Activated CD4-positive, alpha-beta T cell treated with anti-CD3 and anti-CD28 coated beads, Interleukin-2, amount 10 ng/mL, durations not matched to agents 24 days and 14 days (primary cell): Measurements from ENCODE around the gene HOXB8. TPM values are rescaled to one million over a fixed set of nuclear protein-coding genes. Genes with fewer than 3 reads are reported as not detected.

ENCODE experiments used
- DNase-seq: peaks from one replicate; pipeline ENCODE4 v3.0.0; 2022
- H3K27ac Mint-ChIP-seq: one replicate; pipeline ENCODE4 v1.8.0; 2022; ENCODE audit warnings: mild to moderate bottlenecking, mixed read lengths
- H3K27me3 Mint-ChIP-seq: one replicate; pipeline ENCODE4 v1.8.0; 2022; ENCODE audit warnings: mixed read lengths
- H3K36me3 Mint-ChIP-seq: one replicate; pipeline ENCODE4 v1.8.0; 2022; ENCODE audit warnings: low read depth, mild to moderate bottlenecking, mixed read lengths
- H3K4me1 Mint-ChIP-seq: one replicate; pipeline ENCODE4 v1.8.0; 2021; ENCODE audit warnings: mixed read lengths
- H3K4me3 Mint-ChIP-seq: one replicate; pipeline ENCODE4 v1.8.0; 2022; ENCODE audit warnings: mild to moderate bottlenecking, moderate library complexity, mixed read lengths
- H3K9me3 Mint-ChIP-seq: one replicate; pipeline ENCODE4 v1.8.0; 2021; ENCODE audit warnings: mixed read lengths
- intact Hi-C: fragments of 100-400 bp; cut with micrococcal nuclease; formaldehyde crosslinking; loops from one replicate; pipeline ENCODE4 v1.15.1; 2023
- total RNA-seq: library from RNA; stranded (reverse); gene quantifications from 2 replicates; pipeline ENCODE4 v1.2.3, GENCODE V29; 2022

The HOXB8 gene
- total RNA-seq, 1 donor from 2014 or later: not detected

DNA sequence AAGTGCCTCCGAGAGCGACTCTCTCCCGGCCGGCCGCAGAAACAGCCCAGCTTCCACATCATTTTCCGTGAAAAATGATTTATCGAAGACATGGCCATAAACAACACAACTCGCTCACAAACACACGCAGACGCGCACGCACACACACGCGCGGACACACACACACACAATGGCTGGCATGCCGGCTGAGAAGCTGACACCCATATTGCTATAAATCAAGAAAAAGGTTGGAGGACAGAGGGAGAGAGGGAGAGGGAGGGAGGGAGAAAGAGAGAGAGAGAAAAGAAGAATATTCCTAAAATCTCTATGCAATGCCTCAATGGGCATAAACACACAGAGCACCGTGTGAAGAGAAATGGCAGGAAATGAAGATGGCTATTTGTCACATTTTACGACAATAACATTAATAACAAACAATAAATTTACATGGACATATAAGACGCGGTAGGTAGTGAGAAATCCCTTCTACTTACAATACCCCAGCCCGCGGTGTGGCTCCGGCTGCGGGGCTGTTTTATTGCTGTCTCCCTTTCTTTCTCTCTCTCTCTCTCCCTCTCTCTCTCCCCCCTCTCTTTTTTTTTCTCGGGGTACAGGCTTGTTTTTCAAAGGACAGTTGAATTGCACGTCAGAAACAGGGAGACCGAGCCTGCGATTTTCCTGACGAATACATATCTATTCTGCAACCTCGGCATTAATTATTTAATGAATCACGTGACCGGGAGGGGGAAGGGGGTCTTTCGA, 46.4 kb downstream of the HOXB8 start:
- peaks cover 15% of the 10 kb centered on the region for H3K36me3 Mint-ChIP-seq
- H3K4me3 Mint-ChIP-seq: peak overlapping the region; percentile 49
- no peak overlapping the region for H3K27ac Mint-ChIP-seq
- no peak for DNase-seq
- no peaks in the 10 kb centered on the region for H3K9me3 Mint-ChIP-seq
- H3K27me3 Mint-ChIP-seq: peaks cover 21% of the 10 kb centered on the region
- peaks cover 15% of the 10 kb centered on the region for H3K4me1 Mint-ChIP-seq
- intact Hi-C loops: no loop called here

DNA sequence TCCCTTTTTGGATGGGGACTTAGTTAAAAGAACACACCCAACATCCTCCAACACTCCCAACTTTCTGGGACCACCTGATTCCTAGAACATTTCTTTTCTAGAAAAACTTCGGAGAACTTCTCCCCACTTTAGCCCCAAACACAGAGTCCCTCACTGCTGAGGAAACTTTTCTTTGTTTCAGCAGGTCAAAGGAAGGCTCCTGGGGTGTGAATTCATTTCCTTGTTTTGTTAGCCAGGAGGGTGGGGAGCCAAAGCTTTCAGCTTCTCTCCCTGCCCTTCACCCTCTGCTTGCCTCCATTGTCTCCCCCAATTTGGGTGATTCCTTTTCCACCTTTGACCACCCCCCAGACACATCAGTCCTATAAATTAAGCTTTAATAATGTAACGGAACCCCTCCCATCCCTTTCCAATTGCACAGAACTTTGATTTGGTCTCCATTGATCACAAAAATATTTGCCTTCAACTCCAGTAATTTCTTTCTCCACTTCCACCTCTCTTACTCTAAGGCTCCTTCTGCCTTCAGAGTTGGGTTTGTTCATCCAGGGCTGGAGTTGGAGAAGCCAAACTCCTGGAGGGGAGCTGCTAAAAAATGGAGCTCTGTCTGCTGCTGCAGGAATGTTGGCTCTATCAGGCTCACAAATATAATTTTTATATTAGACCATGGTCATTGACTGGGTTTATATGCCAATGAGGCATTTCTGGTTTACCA, 47.3 kb downstream of the HOXB8 start:
- peaks cover 25% of the 10 kb centered on the region for H3K27me3 Mint-ChIP-seq
- intact Hi-C loops: no loop called here
- no peak overlapping the region for H3K27ac Mint-ChIP-seq
- H3K36me3 Mint-ChIP-seq: peaks cover 15% of the 10 kb centered on the region
- H3K4me3 Mint-ChIP-seq: peak overlapping the region; percentile 49
- peaks cover 9% of the 10 kb centered on the region for H3K4me1 Mint-ChIP-seq
- no peak for DNase-seq
- H3K9me3 Mint-ChIP-seq: no peaks in the 10 kb centered on the region

DNA sequence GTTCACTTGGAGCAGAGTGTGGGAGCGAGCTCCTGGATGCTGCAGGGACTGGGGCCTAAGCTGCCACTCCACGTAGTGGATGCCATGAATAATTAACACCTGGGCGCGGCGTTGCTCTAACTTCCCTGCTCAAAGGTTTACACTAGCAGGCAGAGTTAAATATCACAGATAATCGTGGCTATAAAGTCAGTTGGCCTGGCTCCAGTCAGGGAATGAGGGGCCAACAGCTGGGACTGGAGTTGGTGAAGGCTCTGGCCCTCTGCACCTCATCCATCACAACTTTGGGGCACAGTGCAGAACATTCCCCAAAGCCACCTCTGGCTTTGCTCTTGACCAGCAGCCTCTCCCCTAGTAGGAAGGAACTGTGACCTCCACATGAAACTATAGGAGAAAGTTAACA, 47.9 kb downstream of the HOXB8 start:
- no peaks in the 10 kb centered on the region for H3K9me3 Mint-ChIP-seq
- peaks cover 28% of the 10 kb centered on the region for H3K27me3 Mint-ChIP-seq
- H3K27ac Mint-ChIP-seq: no peak overlapping the region
- peaks cover 12% of the 10 kb centered on the region for H3K4me1 Mint-ChIP-seq
- H3K4me3 Mint-ChIP-seq: no peak overlapping the region
- intact Hi-C loops: no loop called here
- H3K36me3 Mint-ChIP-seq: peaks cover 18% of the 10 kb centered on the region
- DNase-seq: no peak

DNA sequence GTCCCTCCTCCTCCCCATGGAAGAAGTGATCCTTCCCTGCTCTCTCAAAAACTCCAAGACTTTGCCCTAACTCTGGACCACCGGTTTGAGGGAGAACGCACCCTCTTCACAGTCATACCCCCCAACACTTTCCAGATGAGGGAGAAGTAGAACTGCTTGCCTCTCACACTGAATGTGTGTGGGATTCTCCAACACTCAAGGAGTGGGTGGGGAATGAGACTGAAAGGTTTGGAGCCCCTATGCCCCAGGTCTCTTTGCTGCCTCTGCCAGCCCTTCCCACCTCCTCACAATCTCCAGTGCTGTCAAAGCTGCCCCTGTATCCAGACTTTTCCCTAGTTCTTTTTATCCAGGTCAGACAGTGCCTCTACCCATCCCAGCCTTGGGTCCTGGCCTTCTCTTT, 48.4 kb downstream of the HOXB8 start:
- peaks cover 18% of the 10 kb centered on the region for H3K36me3 Mint-ChIP-seq
- H3K27ac Mint-ChIP-seq: no peak overlapping the region
- H3K9me3 Mint-ChIP-seq: no peaks in the 10 kb centered on the region
- intact Hi-C loops: no loop called here
- no peak overlapping the region for H3K4me3 Mint-ChIP-seq
- peaks cover 14% of the 10 kb centered on the region for H3K4me1 Mint-ChIP-seq
- H3K27me3 Mint-ChIP-seq: peaks cover 28% of the 10 kb centered on the region
- DNase-seq: no peak

DNA sequence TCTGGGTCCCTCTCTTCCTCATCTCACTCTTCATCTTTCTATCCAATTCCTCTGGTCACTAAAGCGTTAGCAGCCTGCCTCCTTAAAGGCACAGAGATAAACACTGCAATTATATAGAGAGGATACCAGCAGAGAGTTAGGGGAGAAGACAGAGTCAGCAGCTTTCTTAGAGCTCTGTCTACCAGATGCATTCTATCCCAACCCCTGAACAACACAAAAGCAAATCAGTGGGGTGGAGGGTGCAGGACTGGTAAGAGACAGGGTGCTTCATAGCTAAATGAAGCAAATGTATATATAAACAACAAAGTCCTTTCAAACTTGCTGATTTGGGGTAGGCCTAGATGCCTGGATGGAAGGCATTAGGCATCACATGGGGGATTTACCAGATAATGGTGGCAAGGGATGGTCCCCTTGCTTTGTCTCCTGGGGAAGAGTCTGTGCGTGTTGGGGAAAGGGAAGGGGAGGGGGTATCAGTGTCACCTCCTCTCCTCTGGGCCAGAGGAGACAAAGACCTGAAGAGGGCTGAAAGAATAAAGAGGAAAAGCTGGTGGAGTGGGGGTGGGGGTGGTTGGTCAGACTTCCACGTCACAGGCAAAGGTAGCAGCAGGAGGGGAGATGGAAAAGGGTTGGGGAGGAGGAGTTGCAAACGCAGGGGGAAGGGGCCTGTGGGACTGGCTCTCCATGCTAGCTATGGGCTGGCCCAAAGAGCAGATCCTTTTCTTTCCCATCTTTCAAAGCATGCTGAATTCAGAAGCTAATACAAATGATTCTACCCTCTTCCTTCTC, 49.0 kb downstream of the HOXB8 start:
- Mint-ChIP-seq H3K9me3 (no peaks in the 10 kb centered on the region), H3K27ac (no peak overlapping the region), H3K36me3 (peaks cover 16% of the 10 kb centered on the region), H3K4me3 (no peak overlapping the region), H3K4me1 (peaks cover 19% of the 10 kb centered on the region), H3K27me3 (peaks cover 28% of the 10 kb centered on the region)
- DNase-seq: no peak
- intact Hi-C loops: no loop called here

DNA sequence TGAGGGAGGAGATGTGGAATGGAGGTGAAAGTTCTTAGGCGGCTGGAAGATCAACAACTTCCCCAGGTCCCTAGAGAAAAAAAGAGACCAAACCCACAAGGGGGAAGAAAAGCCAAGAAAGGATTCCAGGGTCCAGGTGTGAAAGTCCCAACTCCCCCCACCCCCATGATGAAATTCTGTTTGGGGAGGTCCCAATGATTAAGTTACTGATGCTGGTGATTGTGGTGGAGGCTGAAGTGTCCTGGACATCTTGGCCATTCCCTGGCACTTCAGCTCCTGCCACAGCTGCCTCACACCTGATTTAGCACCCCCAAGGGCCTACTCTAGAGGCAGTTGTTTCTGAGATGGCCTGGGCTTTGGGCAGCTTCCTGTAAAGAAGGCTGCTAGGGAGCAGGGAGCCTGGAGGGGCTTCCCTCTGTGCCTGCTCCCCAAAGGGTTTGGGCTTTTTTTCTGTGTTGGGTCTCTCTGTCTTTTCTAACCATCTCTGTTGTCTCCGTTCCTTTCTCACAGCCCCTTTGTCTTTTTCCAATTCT, 50.0 kb downstream of the HOXB8 start:
- Mint-ChIP-seq H3K27ac (no peak overlapping the region), H3K4me3 (no peak overlapping the region), H3K9me3 (no peaks in the 10 kb centered on the region), H3K27me3 (peaks cover 28% of the 10 kb centered on the region), H3K4me1 (peaks cover 20% of the 10 kb centered on the region), H3K36me3 (peaks cover 16% of the 10 kb centered on the region)
- intact Hi-C loops: no loop called here
- no peak for DNase-seq

DNA sequence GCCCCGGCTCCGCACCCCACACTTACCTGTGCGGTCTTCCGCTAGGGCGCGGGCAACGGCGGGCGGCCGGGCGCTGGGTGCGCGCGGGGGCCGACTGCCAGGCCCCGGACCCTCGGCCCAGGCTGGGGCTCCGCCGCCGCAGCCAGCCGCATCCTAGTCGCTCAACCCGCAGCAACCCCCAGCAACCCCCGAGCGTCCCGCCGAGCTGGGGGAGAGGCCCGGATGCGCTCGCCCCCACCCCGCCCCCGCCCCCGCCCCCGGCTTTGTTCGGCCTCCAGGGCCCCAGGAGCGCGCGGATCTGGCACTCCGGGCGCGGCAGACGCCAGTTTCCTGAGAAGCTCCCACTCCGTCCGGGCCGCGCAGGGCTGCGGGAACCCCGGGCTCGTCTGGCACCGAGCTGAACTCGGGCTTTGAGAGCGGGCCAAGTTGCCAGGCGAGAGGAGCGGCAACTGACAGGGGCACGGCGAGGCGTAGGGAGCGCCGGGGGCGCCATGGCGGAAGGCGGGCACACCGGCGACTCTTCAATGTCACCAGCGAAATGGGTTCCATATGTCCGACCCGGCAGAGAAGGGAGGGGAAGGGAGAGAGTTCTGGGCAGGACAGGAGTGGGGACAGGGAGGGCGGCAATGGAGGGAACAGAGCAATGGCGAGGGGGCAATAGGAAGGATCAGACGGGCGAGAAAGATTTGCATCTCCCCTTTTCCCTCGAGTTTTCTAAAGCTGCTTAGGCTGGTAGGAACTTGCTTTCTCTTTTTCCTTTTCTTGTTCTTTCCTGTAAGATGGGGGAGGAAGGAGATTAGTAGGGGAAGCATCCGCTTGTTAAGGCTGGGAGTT, 50.7 kb downstream of the HOXB8 start:
- no peak for DNase-seq
- H3K36me3 Mint-ChIP-seq: peaks cover 13% of the 10 kb centered on the region
- H3K27ac Mint-ChIP-seq: no peak overlapping the region
- H3K9me3 Mint-ChIP-seq: no peaks in the 10 kb centered on the region
- H3K4me3 Mint-ChIP-seq: no peak overlapping the region
- intact Hi-C loops: no loop called here
- H3K27me3 Mint-ChIP-seq: peaks cover 26% of the 10 kb centered on the region
- peaks cover 20% of the 10 kb centered on the region for H3K4me1 Mint-ChIP-seq

DNA sequence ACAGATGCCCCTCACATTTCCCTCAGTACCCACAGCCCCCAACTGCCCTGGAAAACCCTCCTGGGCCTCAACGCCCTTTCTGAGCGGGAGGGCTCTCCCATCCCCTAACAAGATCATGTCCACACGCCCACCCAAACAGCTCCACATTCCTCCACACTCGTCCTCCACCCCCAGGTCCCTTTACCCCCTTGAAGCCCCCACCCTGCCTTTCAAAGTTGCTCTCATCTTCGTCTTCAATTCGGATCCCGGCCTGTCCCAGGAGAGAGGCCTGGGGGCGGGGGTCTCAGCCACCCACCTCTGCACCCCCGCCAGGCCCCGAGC, 51.3 kb downstream of the HOXB8 start:
- Mint-ChIP-seq H3K27me3 (peaks cover 23% of the 10 kb centered on the region), H3K27ac (no peak overlapping the region), H3K36me3 (peaks cover 11% of the 10 kb centered on the region), H3K4me1 (peaks cover 20% of the 10 kb centered on the region), H3K9me3 (no peaks in the 10 kb centered on the region), H3K4me3 (no peak overlapping the region)
- intact Hi-C loops: no loop called here
- DNase-seq: no peak

DNA sequence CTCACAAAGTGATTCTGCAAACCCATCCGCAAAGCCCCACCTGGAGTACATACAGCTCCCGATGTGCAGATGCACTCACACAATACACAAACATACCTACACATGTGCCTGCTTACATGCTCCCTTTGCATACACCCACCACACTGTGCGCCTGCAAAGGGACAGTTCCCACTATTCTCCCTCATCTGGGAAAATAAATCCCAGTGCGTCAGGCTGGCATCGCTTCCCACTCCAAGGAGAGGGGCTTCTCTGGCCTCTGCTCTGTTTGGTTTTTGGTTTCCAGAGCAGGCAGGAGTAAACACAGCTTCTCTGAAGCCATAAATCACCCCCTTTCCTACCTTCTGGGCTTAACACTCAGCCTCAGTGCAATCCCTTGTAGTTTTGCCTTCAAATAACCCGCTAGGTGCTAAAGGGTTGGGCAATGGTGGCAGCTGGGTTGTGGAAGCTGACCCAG, 51.7 kb downstream of the HOXB8 start:
- Mint-ChIP-seq H3K27me3 (peaks cover 23% of the 10 kb centered on the region), H3K9me3 (no peaks in the 10 kb centered on the region), H3K4me3 (no peak overlapping the region), H3K4me1 (peaks cover 16% of the 10 kb centered on the region), H3K27ac (no peak overlapping the region), H3K36me3 (peaks cover 10% of the 10 kb centered on the region)
- intact Hi-C loops: no loop called here
- no peak for DNase-seq

DNA sequence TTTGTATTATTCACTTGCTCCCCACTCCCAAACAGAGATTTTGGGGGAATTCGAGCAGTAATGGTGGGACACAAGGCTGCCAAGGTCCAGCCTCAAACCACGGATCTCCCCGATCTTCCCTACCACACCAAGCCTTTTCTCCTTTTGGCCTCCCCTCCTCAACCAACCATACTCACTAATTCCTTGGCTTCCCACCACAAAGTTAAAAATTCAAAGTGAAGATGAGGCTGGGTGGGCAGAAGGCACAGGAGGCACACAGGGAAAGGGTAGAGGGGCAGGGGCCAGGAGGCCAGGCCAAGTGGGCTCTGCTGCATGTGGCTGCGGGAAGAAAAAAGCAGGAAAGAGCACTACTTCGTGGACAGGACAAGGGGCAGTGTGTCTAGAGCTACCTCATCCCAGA, 52.2 kb downstream of the HOXB8 start:
- Mint-ChIP-seq H3K9me3 (no peaks in the 10 kb centered on the region), H3K27me3 (peaks cover 23% of the 10 kb centered on the region), H3K4me3 (no peak overlapping the region), H3K27ac (no peak overlapping the region), H3K36me3 (peaks cover 7% of the 10 kb centered on the region), H3K4me1 (peaks cover 14% of the 10 kb centered on the region)
- no peak for DNase-seq
- intact Hi-C loops: no loop called here

Other genes with a start within 250 kb of the HOXB8 start
- 59.3 and 63.1 TPM in 2 replicates for gene SKAP1, start 185.1 kb downstream of the HOXB8 start, total RNA-seq
- not detected in 2 replicates for gene HOXB1, start 84.3 kb downstream of the HOXB8 start, total RNA-seq
- gene HOXB2, start 70.2 kb downstream of the HOXB8 start, total RNA-seq: 26.0 and 28.1 TPM in 2 replicates
- gene HOXB4, start 36.9 kb downstream of the HOXB8 start, total RNA-seq: 3.1 and 3.6 TPM in 2 replicates
- gene HOXB3, start 25.1 kb downstream of the HOXB8 start, total RNA-seq: 3.6 and 3.7 TPM in 2 replicates
- not detected in 2 replicates for gene HOXB5, start 21.5 kb downstream of the HOXB8 start, total RNA-seq
- 0.33 and 0.36 TPM in 2 replicates for gene HOXB6, start 10.3 kb downstream of the HOXB8 start, total RNA-seq
- gene HOXB7, start 4.3 kb downstream of the HOXB8 start, total RNA-seq: 0.30 and 0.36 TPM in 2 replicates
- 0.21 and 0.30 TPM in 2 replicates for gene HOXB9, start 11.1 kb upstream of the HOXB8 start, total RNA-seq
- gene PRAC1, start 107.2 kb upstream of the HOXB8 start, total RNA-seq: not detected in 2 replicates
- gene PRAC2, start 107.9 kb upstream of the HOXB8 start, total RNA-seq: not detected in 2 replicates
- gene HOXB13, start 113.5 kb upstream of the HOXB8 start, total RNA-seq: not detected in 2 replicates
- gene TTLL6, start 201.9 kb upstream of the HOXB8 start, total RNA-seq: not detected in 2 replicates
- gene CALCOCO2, start 215.7 kb upstream of the HOXB8 start, total RNA-seq: 48.1 and 52.8 TPM in 2 replicates